ENCODE results near the gene OLR1.

OLR1 gene

DNA sequence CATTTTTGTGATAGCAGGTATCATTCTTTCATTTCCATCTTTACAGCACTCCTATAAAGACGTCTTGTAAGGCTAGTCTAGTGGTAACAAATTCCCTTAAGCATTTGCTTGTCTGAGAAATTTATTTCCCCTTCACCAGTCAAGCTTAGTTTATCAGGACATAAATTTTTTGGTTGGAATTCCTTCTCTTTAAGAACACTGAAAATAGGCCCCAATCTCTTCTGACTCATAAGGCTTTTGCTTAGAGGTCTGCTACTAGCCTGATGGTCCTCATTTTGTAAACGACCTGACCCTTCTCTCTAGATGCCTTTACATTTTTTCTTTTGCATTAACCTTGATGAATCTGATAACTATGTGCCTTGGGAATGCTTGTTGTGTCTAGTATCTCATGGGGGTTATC is 20.3 kb downstream of the OLR1 start:
- DNase-seq: no peak

DNA sequence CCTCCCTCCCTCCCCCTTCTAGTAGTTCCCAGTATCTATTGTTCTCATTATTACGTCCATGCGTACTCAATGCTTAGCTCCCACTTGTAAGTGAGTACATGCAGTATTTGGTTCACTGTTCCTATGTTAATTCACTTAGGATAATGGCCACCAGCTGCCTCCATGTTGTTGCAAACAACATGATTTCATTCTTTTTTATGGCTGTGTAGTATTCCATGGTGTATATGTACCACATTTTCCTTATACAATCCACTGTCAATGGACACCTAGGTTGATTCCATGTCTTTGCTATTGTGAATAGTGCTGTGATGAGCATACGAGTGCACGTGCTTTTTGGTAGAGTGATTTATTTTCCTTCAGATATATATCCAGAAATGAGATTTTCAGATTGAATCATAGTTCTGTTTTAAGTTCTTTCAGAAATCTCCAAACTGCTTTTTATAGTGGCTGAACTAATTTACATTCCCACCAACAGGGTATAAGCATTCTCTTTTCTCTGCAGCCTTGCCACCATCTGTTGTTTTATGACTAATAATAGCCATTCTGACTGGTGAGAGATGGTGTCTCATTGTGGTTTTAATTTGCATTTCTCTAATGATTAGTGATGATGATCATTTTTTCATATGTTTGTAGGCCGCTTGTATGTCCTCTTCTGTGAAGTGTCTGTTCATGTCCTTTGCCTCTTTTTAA is 24.1 kb downstream of the OLR1 start:
- no peak for DNase-seq

DNA sequence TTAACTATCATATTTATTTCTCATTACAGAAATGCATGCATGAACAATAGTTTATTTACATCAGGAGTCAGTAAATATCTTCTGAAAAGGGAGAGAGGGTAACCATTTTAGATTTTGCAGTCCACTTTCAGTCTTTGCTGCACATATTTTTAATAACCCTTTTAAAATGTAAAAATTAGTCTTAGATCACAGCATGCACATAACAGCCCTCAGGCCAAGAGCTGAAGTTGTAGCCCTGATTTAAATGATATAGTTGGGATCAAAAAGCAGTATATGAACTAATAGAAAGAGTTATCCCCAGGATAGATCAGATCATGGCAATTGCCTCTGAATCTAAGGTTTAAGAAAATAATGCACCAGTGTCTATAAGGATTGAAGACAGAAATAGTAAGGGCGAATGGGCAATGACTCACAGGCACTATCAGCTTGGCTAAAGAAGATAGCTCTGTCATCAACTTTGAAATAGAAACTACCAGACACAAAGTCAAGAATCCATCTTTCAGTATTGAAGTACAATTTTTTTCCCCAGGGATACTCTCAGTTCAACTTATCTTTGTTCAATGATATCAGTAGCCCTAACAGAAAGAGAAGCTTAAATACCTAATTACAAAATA is 28.8 kb downstream of the OLR1 start:
- DNase-seq: no peak

GRCh38 chr12:10140001-10140400 is 31.9 kb downstream of the OLR1 start:
- peak; percentile 60 for DNase-seq

- DNase-seq: no peak
Observed at GRCh38 chr12:10136637-10137205, 35.2 kb downstream of the OLR1 start.

DNA sequence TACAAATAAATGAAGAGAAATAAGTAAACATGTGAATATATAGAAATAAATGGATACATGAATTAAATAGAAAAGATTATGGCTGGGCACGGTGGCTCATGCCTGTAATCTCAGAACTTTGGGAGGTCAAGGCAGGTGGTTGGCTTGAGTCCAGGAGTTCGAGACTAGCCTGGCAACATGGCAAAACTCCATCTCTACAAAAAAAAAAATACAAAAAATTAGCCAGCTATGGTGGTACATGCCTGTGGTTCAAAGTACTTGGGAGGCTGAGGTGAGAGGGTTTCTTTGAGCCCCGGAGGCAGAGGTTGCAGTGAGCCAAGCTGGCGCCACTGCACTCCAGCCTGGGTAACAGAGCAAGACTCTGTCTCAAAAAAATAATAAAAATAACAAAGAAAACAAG is 36.8 kb downstream of the OLR1 start:
- no peak for DNase-seq

DNA sequence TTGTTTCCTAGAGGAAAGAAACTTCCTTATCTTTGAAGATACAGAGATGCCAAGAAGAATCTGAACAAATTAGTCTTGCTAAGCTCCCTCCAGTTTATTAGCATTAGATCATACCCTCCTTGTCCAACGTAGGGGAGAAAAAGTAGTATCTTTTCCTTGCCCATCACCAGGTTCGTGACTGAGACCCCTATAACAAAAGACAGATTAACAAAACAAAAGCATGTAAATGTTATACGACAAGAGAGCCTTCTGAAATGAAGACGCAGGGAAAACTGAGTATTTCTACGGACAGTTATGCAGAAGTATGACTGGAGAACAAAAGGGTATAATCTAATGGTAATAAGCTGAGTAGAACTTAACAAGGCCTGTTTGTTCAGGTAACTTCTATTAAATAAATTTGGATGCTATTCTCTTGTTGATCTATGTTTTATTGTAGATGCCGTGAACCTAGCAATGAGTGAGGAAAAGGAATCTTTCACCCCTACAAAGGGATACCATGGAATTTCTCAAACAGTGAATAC is 39.0 kb downstream of the OLR1 start:
- DNase-seq: no peak

DNA sequence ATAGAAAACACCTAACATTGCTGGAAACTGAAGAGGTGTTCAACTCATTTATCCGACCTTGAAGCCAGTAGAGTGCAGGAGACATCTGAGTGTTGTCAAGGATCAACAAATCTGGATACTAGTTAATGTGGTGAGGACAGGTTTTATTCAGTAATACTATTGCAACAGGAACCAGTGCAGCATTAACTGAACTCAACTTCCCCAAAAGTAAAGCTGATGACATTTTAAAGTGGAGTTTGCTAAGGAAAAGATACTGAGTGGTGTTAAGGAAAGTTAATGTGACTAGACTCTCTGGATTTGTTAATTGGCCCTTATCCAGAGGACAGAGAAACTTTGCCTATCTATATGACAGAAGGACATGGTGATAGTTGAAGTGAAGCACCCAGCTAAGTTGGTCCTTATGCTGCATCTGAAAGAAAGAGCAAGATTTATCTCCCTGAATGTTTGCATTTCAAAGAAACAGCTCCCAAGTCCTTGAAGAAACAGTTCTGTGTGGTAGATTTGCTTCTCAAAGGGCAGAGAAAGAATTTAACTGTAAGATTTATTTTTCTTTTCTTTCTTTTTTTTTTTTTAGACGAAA is 40.7 kb downstream of the OLR1 start:
- no peak for DNase-seq

GRCh38 chr12:10130042-10130441 is 41.9 kb downstream of the OLR1 start, which contains the start of gene CLEC7A:
Gene CLEC7A, minus strand, starts transcription at chr12:10130199. Its CDS starts 117 bp downstream, at chr12:10130082.
- DNase-seq: no peak

- no peak for DNase-seq
Observed at GRCh38 chr12:10128687-10129086, 43.2 kb downstream of the OLR1 start.

DNA sequence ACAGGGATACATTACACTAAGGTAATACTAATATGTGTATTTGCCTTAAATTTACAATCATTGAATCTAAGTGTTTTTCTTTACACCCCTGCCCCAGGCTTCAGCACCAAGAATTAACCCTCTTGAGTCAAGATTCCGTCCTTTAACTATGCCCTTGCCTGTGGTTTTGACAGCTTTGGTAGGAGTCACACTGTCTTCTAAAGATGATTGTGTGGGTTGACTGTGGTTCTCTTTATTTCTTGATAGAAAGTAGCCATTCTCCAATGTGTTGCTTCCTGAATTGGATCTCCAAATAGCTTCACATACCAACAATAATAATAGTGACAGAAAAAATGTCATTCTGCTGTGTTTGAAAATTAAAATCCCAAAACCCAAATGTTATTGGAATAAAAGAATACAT is 45.5 kb downstream of the OLR1 start:
- no peak for DNase-seq

- no peak for DNase-seq
Observed at GRCh38 chr12:10122689-10123088, 49.2 kb downstream of the OLR1 start.

GRCh38 chr12:10121278-10121677 is 50.7 kb downstream of the OLR1 start:
- no peak for DNase-seq

DNA sequence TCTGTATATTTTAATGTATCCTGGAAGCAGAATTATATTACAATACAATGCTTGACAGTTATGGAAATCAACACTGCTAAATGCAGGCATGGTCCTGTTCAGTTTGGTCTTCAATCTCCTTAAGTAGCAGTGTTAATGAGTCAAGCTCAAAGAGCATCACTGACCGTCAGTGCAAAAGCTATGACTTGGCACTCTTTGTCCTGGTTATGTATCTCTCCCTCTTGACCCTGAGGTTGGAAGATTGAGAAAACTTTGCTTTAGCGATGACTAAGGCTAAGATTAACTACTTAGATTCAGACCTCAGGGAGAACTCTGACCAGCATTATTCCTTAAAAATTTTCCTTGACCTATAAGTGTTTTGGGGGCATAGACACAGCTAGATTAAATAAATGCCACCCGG is 52.9 kb downstream of the OLR1 start:
- DNase-seq: no peak

GRCh38 chr12:10115890-10116289 is 56.0 kb downstream of the OLR1 start:
- DNase-seq: no peak

DNA sequence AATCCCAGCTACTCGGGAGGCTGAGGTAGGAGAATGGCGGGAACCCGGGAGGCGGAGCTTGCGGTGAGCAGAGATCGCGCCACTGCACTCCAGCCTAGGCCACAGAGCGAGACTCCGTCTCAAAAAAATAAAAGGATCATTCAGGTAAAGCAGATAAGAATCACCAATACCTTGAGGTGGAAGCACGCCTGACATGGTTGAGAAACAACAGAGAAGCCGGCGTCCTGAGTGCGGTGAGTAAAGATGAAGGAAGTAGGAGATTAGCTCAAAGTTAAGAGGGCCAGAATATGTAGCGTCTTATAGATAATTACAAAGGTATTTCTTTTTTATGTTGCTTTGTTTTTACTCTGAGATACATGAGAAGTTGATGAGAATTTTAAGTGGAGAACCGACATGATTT is 56.6 kb downstream of the OLR1 start:
- DNase-seq: no peak

GRCh38 chr12:10113920-10114319 is 58.0 kb downstream of the OLR1 start:
- no peak for DNase-seq

DNA sequence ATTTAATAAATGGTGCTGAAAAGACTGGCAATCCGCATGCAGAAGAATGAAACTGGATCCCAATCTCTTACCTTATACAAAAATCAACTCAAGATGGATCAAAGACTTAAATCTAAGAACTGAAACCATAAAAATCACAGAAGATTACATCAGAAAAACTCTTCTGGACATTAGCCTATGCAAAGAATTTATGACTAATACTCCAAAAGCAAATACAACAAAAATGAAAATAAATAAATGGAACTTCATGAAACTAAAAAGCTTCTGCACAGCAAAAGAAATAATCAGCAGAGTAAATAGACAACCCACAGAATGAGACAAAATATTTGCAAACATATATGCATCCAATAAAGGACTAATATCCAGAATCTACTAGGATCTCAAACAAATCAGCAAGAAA is 58.9 kb downstream of the OLR1 start:
- no peak for DNase-seq

GRCh38 chr12:10111451-10111850 is 60.5 kb downstream of the OLR1 start:
- no peak for DNase-seq

DNA sequence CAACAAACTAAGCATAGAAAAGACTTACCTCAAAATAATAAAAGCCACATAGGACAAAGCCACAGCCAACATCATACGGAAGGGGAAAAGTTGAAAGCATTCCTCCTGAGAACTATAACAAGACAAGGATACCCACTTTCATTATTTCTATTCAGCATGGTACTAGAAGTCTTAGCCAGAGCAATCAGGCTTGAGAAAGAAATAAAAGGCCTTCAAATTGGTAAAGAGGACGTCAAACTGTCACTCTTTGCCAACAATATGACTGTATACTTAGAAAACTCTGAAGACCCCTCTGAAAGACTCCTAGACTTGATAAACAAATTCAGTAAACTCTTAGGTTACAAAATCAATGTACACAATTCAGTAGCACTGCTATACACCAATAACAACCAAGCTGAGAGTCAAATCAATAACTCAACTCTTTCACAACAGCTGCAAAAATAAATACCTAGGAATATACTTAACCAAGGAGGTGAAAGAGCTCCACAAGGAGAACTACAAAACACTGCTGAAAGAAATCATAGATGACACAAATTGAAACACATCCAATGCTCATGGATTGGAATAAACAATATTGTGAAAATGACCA is 61.6 kb downstream of the OLR1 start:
- DNase-seq: no peak

Measured in femur (tissue), 1 donor.